GM18907 (cell line): ENCODE measurements around the gene ROR1.

Experiments used
- ATAC-seq: cut with Tn5 transposase; IDR thresholded peaks from one replicate; pipeline ENCODE4 v1.9.1; 2021; ENCODE audit warnings: mild to moderate bottlenecking, moderate library complexity; ENCODE audit not compliant: unreplicated experiment

The ROR1 gene

DNA sequence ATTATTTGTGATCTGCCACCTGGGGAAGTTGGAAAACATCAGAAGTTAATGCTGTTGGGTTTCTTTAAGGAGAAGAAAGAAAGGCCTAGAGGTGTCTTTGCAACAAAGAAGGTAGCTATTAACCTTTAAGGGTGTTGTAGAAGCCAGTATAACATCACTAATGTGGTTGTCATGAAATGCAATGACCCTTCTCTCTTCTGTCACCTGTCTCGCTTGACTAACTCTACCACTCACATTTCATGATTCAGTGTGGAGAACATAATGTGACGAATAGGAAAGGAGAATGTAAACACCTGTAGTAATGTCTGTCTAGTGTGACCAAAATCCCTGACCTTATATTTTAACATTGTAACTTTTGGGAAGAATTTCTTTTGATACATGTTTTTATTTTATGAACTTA lies 217.9 kb downstream of the ROR1 start:
- no peak for ATAC-seq

- ATAC-seq, result no peak
Observed at GRCh38 chr1:64000021-64000420, 226.2 kb downstream of the ROR1 start.

GRCh38 chr1:64001038-64001437 lies 227.2 kb downstream of the ROR1 start:
- ATAC-seq, result no peak

DNA sequence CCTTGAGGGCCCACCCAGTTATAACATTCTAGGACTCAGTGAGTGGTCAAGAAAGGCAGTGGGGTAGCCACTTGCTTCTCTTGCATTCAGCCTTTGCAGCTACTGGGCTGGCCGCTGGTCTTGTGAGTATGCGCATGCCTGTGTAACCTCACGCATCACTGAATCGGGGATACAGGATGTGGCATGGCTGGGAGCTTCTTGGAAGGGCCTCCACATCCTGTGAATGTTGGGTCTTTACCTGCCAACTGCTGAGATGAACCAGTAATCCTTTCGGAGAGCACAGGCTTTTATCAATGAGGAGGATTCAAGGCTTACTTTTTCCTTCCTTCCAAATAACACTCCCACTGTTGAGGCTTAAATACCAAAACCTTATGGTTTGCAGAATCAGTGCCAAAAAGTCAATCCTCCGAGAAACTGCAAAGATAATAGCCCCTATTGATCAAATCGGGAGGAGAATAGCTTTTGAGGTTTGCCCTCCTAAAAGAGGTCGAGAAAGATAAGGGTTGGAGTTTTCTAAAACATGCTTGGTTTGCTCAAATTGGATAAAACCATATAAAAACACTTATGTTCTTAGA lies 230.7 kb downstream of the ROR1 start:
- no peak for ATAC-seq

- ATAC-seq, result no peak
Observed at GRCh38 chr1:64005801-64006200, 232.0 kb downstream of the ROR1 start.

DNA sequence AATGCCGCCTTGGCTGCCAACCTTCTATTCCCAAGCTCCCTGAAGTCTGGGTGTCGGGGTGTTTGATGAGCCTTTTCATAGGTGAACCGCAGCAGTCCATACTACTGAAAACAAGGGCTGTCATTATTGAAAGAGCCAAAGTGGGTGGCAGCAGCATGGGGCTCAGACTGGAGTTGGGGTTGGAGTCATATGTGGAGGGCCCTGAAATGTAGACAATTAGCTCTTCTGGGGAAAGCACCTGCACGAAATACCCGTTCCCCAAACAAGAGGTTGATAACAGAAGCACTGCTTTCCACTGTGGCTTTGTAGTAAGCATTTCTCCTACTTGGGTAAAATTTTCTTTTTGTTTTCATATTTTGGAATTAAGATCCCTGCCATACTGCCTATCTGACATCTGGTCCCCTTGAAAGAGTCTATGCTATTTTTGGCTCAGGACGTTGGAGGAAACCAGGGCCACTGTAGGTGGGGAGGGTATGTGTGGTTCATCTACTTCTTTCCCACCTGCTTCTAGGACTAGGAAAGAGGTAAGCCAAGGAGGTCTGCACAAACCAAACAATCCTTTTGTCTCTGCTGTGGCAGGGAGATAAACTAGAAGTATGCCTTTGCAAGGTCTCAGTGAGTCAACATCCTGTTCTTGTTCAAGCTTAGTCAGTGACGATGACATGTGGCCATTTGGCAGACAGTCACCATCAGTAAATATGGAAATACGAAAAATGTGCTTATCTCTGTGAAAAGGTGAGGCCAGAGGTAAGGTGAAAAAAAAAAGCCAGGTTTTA lies 232.6 kb downstream of the ROR1 start:
- ATAC-seq, result no peak

DNA sequence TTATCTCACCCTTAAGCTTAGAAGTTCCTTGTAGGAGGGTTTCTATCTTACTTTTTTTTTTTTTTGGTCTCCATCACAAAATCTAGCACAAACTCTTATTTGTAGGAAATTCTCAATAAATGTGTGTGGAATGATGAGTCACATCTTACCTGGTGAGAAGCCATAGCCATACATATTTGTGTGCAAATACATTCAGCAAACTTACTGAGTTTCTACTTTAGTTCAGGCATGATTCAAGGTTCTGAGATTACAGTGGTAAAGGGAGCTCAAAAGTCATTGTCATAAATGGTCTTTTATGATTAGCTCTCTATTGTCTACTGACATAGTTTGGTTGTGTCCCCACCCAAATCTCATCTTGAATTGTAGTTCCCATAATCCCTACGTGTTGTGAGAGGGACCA lies 236.5 kb downstream of the ROR1 start:
- no peak for ATAC-seq

- ATAC-seq, result no peak
Observed at GRCh38 chr1:64013395-64013794, 239.6 kb downstream of the ROR1 start.

GRCh38 chr1:64019818-64020217 lies 246.0 kb downstream of the ROR1 start:
- ATAC-seq, result peak; percentile 69

DNA sequence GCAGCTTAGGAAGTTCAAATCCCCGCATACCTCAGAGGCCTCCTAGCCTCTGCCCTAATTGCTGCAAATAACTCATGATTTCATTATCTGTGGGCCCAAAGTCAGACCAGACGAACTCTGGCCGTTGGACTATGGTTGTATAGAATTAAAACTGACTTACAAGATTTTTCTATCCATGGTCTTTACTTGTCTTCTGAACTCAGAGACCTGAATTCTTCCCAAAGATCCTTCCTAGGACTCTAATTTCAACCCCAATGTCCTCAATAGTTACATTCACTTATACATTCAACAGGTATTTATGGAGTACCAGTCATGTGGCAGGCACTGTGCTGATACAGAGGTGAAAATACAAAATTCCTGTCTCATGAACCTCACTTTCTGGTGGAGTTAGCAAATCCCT lies 247.2 kb downstream of the ROR1 start:
- ATAC-seq, result no peak

GRCh38 chr1:64025051-64025450 lies 251.2 kb downstream of the ROR1 start:
- no peak for ATAC-seq

DNA sequence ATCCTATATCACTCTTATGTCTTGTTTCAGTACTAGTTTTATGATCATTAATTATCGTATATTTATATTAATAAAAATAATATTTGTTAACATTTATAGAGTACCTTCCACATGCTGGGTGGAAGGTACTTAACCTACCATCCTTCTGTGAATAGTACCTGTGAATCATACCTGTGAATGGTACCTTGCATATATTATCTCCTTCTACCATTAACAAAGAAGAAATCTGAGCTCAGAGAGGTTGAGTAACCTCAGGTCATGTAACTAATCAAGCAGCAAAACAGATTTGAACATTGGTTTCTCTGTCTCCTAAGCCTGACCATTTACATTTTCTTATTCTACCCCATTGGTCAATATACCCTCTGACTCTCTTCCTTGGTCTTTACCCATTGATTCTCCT lies 255.2 kb downstream of the ROR1 start:
- ATAC-seq, result no peak

DNA sequence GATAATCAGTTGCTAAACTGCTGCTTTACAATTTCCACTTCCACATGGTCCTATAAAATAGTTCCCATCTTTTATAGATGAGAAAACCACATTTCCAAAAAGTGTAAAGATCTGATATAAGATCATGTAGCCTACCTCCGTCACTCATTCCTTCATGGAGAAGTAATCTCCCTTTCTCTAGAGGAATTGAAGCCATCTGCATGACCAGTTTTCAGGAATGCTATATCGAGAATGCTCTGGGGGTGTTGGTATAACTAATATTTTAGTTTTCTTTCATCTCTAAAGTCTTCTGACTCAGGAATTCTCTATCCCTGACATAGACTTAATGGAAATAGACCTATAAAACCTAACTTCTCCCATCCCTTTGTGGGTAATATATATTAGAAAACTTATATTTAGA lies 256.6 kb downstream of the ROR1 start:
- ATAC-seq, result no peak

GRCh38 chr1:64031236-64031635 lies 257.4 kb downstream of the ROR1 start:
- ATAC-seq, result no peak

DNA sequence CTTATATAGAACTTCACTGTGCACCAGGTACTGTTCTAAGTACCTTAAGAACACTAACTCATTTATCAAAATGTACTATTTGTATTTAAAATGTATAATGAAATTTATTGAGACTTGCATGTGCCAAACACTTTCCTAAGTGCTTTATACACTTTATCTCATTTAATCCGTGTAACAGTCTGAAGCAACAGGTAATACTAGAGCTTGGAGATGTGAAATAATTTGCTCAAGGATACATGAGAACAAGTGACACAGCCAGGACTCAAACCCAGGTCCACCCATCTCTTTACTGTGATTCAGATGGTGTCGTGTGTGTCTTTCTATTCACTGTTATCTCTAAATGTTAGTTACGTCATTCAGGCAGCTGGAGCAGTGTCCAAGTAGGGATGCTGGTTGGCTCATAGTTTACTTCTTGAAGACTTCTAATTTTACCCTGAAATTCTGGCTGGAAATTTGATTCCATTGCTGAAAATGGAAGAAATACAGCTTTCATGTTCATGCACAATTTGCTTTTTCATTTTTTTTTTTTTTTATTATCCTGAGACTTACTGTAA lies 259.9 kb downstream of the ROR1 start:
- no peak for ATAC-seq

GRCh38 chr1:64036549-64036948 lies 262.7 kb downstream of the ROR1 start:
- no peak for ATAC-seq

- ATAC-seq, result no peak
Observed at GRCh38 chr1:64038119-64038518, 264.3 kb downstream of the ROR1 start.

DNA sequence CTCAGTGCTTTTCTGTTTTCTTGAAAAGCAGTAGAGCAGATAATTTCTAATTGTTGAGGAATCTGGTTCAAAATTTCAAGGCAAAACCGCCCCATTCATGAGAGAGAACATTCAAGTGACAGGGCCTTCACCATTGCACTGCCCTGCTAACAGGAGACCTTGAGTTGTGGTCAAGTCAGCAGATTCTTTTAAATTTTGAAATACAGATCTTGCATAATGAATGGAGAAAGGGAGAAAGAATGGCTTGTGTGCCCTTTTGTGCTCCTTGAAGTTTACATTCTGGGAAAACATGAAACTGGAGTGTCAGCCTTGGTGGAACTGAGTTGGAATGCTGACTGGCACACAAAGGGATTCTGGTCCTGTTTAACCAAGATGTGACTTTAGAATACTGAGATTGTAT lies 265.1 kb downstream of the ROR1 start:
- ATAC-seq, result no peak

GRCh38 chr1:64039390-64039926 lies 265.6 kb downstream of the ROR1 start:
- ATAC-seq, result no peak

- no peak for ATAC-seq
Observed at GRCh38 chr1:64041371-64042131, 267.7 kb downstream of the ROR1 start.

DNA sequence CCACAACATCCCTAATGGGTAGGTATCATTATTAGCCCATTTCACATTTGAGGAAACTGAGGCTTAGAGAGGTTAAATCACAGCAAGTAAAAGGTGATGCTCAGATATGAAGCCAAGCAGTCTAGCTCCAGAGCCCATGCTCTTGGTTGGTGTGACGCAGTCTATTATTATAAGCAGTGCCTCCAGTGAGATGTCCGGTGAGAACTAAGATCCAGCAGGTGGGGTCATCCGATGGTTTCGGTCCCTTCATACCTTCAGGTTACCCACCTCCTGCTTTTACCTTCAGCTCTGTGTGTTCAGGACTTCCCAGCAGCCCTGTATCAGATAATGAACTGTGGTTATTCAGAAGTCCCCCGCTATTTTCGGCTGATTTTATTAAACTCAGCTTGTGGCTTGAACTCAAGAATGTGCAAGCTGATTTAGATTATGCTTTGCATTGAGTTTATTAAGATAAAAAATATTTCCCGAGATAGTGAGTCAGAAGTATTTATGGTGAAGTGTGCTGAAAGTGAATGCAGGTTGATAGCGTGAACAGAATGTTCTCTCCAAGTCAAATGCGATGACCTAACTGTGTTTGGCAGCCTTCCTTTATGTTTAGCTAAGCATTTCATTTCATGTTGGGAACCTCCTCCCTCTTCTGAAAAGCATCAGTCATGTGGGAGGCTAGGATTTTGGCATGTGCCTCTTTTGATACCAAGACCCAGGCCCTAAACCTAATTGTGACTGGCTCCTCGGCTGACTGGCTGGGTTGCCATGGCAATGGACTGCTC lies 268.7 kb downstream of the ROR1 start:
- ATAC-seq, result no peak
